Naive thymus-derived CD4-positive, alpha-beta T cell (primary cell): Measurements from ENCODE around the gene SSBP2. TPM values are rescaled to one million over a fixed set of nuclear protein-coding genes. Genes with fewer than 3 reads are reported as not detected.

Source experiments
- ATAC-seq: fragments of 150-1000 bp; cut with Tn5 transposase; 2 replicates; pipeline ENCODE4 v1.10.0; 2021; ENCODE audit warnings: mild to moderate bottlenecking, moderate library complexity
- CTCF ChIA-PET: fragments of 350-600 bp; sonication (Branson Sonifier 250); formaldehyde crosslinking; loops from one replicate; lab custom pipeline; 2021; ENCODE audit warnings: antibody characterized with exemption; lab: Charles Lee
- POLR2A ChIA-PET: fragments of 350-600 bp; sonication (Branson Sonifier 250); formaldehyde crosslinking; loops from one replicate; lab custom pipeline; 2021; ENCODE audit warnings: antibody characterized with exemption, inconsistent platforms; lab: Charles Lee
- DNase-seq, 9 donors: peaks; one replicate each; pipeline versions ENCODE4 v3.0.0 to v3.0.0-alpha.2; 2020 to 2022; ENCODE audit warnings: mixed read lengths in 1 of 9
- H3K27ac ChIP-seq: one replicate; pipeline ENCODE4 v1.7.0; 2013; ENCODE audit warnings: mild to moderate bottlenecking, low read depth, low read length, moderate library complexity
- H3K27me3 ChIP-seq, 2 donors: one replicate each; pipeline ENCODE4 v1.7.0; 2013; ENCODE audit warnings: low read length in 2 of 2, mild to moderate bottlenecking in 2 of 2, moderate library complexity in 2 of 2; ENCODE audit not compliant: control insufficient read depth in 2 of 2, insufficient read depth in 2 of 2
- H3K36me3 ChIP-seq, 3 experiments: 1 replicate in 2 of 3; 2 replicates in 1 of 3; pipeline ENCODE4 v1.7.0; 2013; ENCODE audit warnings: low read length in 3 of 3, mild to moderate bottlenecking in 3 of 3, moderate library complexity in 1 of 3; ENCODE audit not compliant: insufficient read depth in 3 of 3, control insufficient read depth in 2 of 3
- H3K4me1 ChIP-seq, 2 donors: one replicate each; pipeline ENCODE4 v1.7.0; 2013; ENCODE audit warnings: low read length in 2 of 2, mild to moderate bottlenecking in 2 of 2, moderate library complexity in 1 of 2; ENCODE audit not compliant: control insufficient read depth in 2 of 2, insufficient read depth in 2 of 2
- H3K4me3 ChIP-seq: 2 replicates; pipeline ENCODE4 v1.7.0; 2013; ENCODE audit warnings: mild to moderate bottlenecking, low read length
- H3K9me3 ChIP-seq, 3 experiments: 1 replicate in 2 of 3; 2 replicates in 1 of 3; pipeline ENCODE4 v1.7.0; 2013; ENCODE audit warnings: low read length in 3 of 3; ENCODE audit not compliant: control insufficient read depth in 2 of 3
- H3K27ac Mint-ChIP-seq, 9 donors: one replicate each; pipeline ENCODE4 v1.8.0; 2020 to 2022; ENCODE audit warnings: mixed read lengths in 9 of 9, mild to moderate bottlenecking in 8 of 9, moderate library complexity in 5 of 9, inconsistent platforms in 2 of 9
- H3K27me3 Mint-ChIP-seq, 5 donors: one replicate each; pipeline ENCODE4 v1.8.0; 2021 to 2022; ENCODE audit warnings: mixed read lengths in 5 of 5, mild to moderate bottlenecking in 1 of 5
- H3K36me3 Mint-ChIP-seq, 5 donors: one replicate each; pipeline ENCODE4 v1.8.0; 2020 to 2022; ENCODE audit warnings: mixed read lengths in 5 of 5, mild to moderate bottlenecking in 3 of 5, inconsistent platforms in 1 of 5
- H3K4me1 Mint-ChIP-seq, 7 donors: one replicate each; pipeline ENCODE4 v1.8.0; 2020 to 2022; ENCODE audit warnings: mixed read lengths in 7 of 7, mild to moderate bottlenecking in 3 of 7, inconsistent platforms in 1 of 7
- H3K4me3 Mint-ChIP-seq, 10 donors: one replicate each; pipeline ENCODE4 v1.8.0; 2020 to 2022; ENCODE audit warnings: mild to moderate bottlenecking in 10 of 10, mixed read lengths in 10 of 10, moderate library complexity in 6 of 10, inconsistent platforms in 2 of 10
- H3K9me3 Mint-ChIP-seq, 11 donors: one replicate each; pipeline ENCODE4 v1.8.0; 2020 to 2022; ENCODE audit warnings: mixed read lengths in 11 of 11, mild to moderate bottlenecking in 4 of 11, inconsistent platforms in 1 of 11, moderate library complexity in 1 of 11
- intact Hi-C, 2 donors: fragments of 100-400 bp; cut with micrococcal nuclease; formaldehyde crosslinking; loops; one replicate each; pipeline ENCODE4 v1.15.1; 2023
- polyA plus RNA-seq, 2 donors: library from polyadenylated mRNA; unstranded; fragments of 300-500 nt; fragmentation: Illumina TruSeq; gene quantifications; one replicate each; pipeline ENCODE4 v1.2.3, GENCODE V29; 2021
- total RNA-seq, 6 experiments: library from RNA in 5 of 6; stranded (reverse) in 5 of 6; gene quantifications; 1 replicate in 5 of 6; 2 replicates in 1 of 6; pipeline ENCODE4 v1.2.3 and lab custom pipeline; 2021 to 2026

The SSBP2 gene
- total and polyA plus RNA-seq, 7 experiments from 2014 or later = 36.7 to 99.8 (median 70.7) TPM

GRCh38 chr5:81435023-81435422 is 315.9 kb downstream of the SSBP2 start:
- Mint-ChIP-seq H3K27ac (no peak overlapping the region), H3K4me1 (peaks cover 0 to 4% (median 0%) of the 10 kb centered on the region in 7 donors)

GRCh38 chr5:81429985-81430384 is 320.9 kb downstream of the SSBP2 start:
- H3K4me1 Mint-ChIP-seq = peaks cover 7 to 24% (median 12%) of the 10 kb centered on the region in 7 donors
- no peak for ATAC-seq
- H3K9me3 Mint-ChIP-seq = no peaks in the 10 kb centered on the region
- Histone ChIP-seq H3K27ac (no peak overlapping the region), H3K36me3 (peaks cover 0 to 5% (median 0%) of the 10 kb centered on the region in 3 experiments), H3K4me1 (peaks cover 0 to 6% of the 10 kb centered on the region in 2 donors), H3K9me3 (no peaks in the 10 kb centered on the region), H3K27me3 (no peaks in the 10 kb centered on the region), H3K4me3 (no peak overlapping the region)
- H3K4me3 Mint-ChIP-seq = no peak overlapping the region
- peaks cover 0 to 10% (median 0%) of the 10 kb centered on the region in 5 donors for H3K36me3 Mint-ChIP-seq
- ChIA-PET CTCF (interaction anchor here (0.6 to 1.7 kb wide), 2 partner anchors 546 to 796 kb away, joined by 3 to 5 read pairs; no protein-coding TSS in a partner anchor), POLR2A (no interaction called here)
- intact Hi-C loops = loop anchor here (5.0 kb wide), 3 partner anchors 77 to 542 kb away; partner anchors contain the start of gene ATG10 (in 2 of the 2)
- no peak overlapping the region for H3K27ac Mint-ChIP-seq
- DNase-seq = no peak
- H3K27me3 Mint-ChIP-seq = no peaks in the 10 kb centered on the region

More at GRCh38 chr5:81435023-81435422, 315.9 kb downstream of the SSBP2 start:
- no peaks in the 10 kb centered on the region for H3K27me3 Mint-ChIP-seq
- no peak overlapping the region for H3K4me3 Mint-ChIP-seq
- no peak overlapping the region for H3K27ac ChIP-seq
- intact Hi-C loops = no loop called here
- H3K36me3 ChIP-seq = peaks cover 0 to 5% (median 0%) of the 10 kb centered on the region in 3 experiments
- H3K4me3 ChIP-seq = no peak overlapping the region
- H3K27me3 ChIP-seq = no peaks in the 10 kb centered on the region
- ATAC-seq = no peak
- no peak for DNase-seq
- no peaks in the 10 kb centered on the region for H3K9me3 ChIP-seq
- POLR2A ChIA-PET = no interaction called here
- no peaks in the 10 kb centered on the region for H3K4me1 ChIP-seq
- CTCF ChIA-PET = no interaction called here
- peaks cover 0 to 12% (median 8%) of the 10 kb centered on the region in 5 donors for H3K36me3 Mint-ChIP-seq
- H3K9me3 Mint-ChIP-seq = no peaks in the 10 kb centered on the region

- ChIA-PET CTCF (interaction anchor here (1.7 kb wide), 1 partner anchor 797 kb away, joined by 5 read pairs; no protein-coding TSS in a partner anchor), POLR2A (no interaction called here)
- H3K27ac ChIP-seq = no peak overlapping the region
- Mint-ChIP-seq H3K27ac (peak overlapping the region in 3 of 9 donors; percentile 38 to 59 (median 59)), H3K27me3 (no peaks in the 10 kb centered on the region), H3K4me1 (peaks cover 4 to 24% (median 12%) of the 10 kb centered on the region in 7 donors), H3K9me3 (no peaks in the 10 kb centered on the region), H3K4me3 (no peak overlapping the region), H3K36me3 (peaks cover 0 to 5% (median 0%) of the 10 kb centered on the region in 5 donors)
- peaks cover 0 to 6% of the 10 kb centered on the region in 2 donors for H3K4me1 ChIP-seq
- no peak for DNase-seq
- H3K9me3 ChIP-seq = no peaks in the 10 kb centered on the region
- H3K4me3 ChIP-seq = no peak overlapping the region
- peaks cover 0 to 5% (median 0%) of the 10 kb centered on the region in 3 experiments for H3K36me3 ChIP-seq
- intact Hi-C loops = loop anchor here (5.0 kb wide), 3 partner anchors 78 to 543 kb away; partner anchors contain the start of gene ATG10 (in 2 of the 2)
- H3K27me3 ChIP-seq = no peaks in the 10 kb centered on the region
- ATAC-seq = no peak
Measured at GRCh38 chr5:81429363-81429762, 321.5 kb downstream of the SSBP2 start.

GRCh38 chr5:81428861-81429260 is 322.0 kb downstream of the SSBP2 start:
- no peaks in the 10 kb centered on the region for H3K9me3 Mint-ChIP-seq
- ATAC-seq = no peak
- POLR2A ChIA-PET = interaction anchor here (0.8 kb wide), 1 partner anchor 725 kb away, joined by 3 read pairs; no protein-coding TSS in a partner anchor
- H3K4me1 Mint-ChIP-seq = peaks cover 4 to 24% (median 12%) of the 10 kb centered on the region in 7 donors
- DNase-seq = no peak
- H3K4me3 Mint-ChIP-seq = no peak overlapping the region
- no peaks in the 10 kb centered on the region for H3K27me3 Mint-ChIP-seq
- no peaks in the 10 kb centered on the region for H3K9me3 ChIP-seq
- peaks cover 0 to 6% of the 10 kb centered on the region in 2 donors for H3K4me1 ChIP-seq
- H3K27ac Mint-ChIP-seq = peak overlapping the region in 5 of 9 donors; percentile 20 to 59 (median 57)
- H3K27me3 ChIP-seq = no peaks in the 10 kb centered on the region
- CTCF ChIA-PET = interaction anchor here (1.7 kb wide), 1 partner anchor 797 kb away, joined by 5 read pairs; no protein-coding TSS in a partner anchor
- intact Hi-C loops = loop anchor here (5.0 kb wide), 3 partner anchors 78 to 543 kb away; partner anchors contain the start of gene ATG10 (in 2 of the 2)
- peaks cover 0 to 3% (median 0%) of the 10 kb centered on the region in 3 experiments for H3K36me3 ChIP-seq
- H3K36me3 Mint-ChIP-seq = peaks cover 0 to 6% (median under 1%) of the 10 kb centered on the region in 5 donors
- no peak overlapping the region for H3K4me3 ChIP-seq
- no peak overlapping the region for H3K27ac ChIP-seq

GRCh38 chr5:81428446-81428845 is 322.5 kb downstream of the SSBP2 start:
- CTCF ChIA-PET = interaction anchor here (1.7 kb wide), 1 partner anchor 798 kb away, joined by 5 read pairs; no protein-coding TSS in a partner anchor
- no peaks in the 10 kb centered on the region for H3K27me3 ChIP-seq
- no peak overlapping the region for H3K27ac ChIP-seq
- Mint-ChIP-seq H3K4me3 (no peak overlapping the region), H3K27ac (peak overlapping the region in 7 of 9 donors; percentile 20 to 62 (median 57)), H3K27me3 (no peaks in the 10 kb centered on the region), H3K9me3 (no peaks in the 10 kb centered on the region), H3K36me3 (peaks cover 0 to 8% (median 3%) of the 10 kb centered on the region in 5 donors), H3K4me1 (peaks cover 4 to 24% (median 12%) of the 10 kb centered on the region in 7 donors)
- DNase-seq = no peak
- intact Hi-C loops = loop anchor here (5.0 kb wide), 3 partner anchors 79 to 544 kb away; partner anchors contain the start of gene ATG10 (in 2 of the 2)
- H3K36me3 ChIP-seq = no peaks in the 10 kb centered on the region
- no peak for ATAC-seq
- peaks cover 0 to 6% of the 10 kb centered on the region in 2 donors for H3K4me1 ChIP-seq
- no peaks in the 10 kb centered on the region for H3K9me3 ChIP-seq
- POLR2A ChIA-PET = interaction anchor here (0.8 kb wide), 1 partner anchor 725 kb away, joined by 3 read pairs; no protein-coding TSS in a partner anchor
- H3K4me3 ChIP-seq = no peak overlapping the region

GRCh38 chr5:81427566-81427965 is 323.3 kb downstream of the SSBP2 start:
- intact Hi-C loops = loop anchor here (5.0 kb wide), 3 partner anchors 80 to 545 kb away; partner anchors contain the start of gene ATG10 (in 2 of the 2)
- peaks cover 4 to 24% (median 12%) of the 10 kb centered on the region in 7 donors for H3K4me1 Mint-ChIP-seq
- no peak overlapping the region for H3K27ac ChIP-seq
- peak overlapping the region in 4 of 9 donors; percentile 9 to 36 (median 20) for H3K27ac Mint-ChIP-seq
- H3K9me3 Mint-ChIP-seq = no peaks in the 10 kb centered on the region
- no peaks in the 10 kb centered on the region for H3K36me3 ChIP-seq
- no peaks in the 10 kb centered on the region for H3K27me3 ChIP-seq
- ATAC-seq (no peak), DNase-seq (no peak)
- H3K9me3 ChIP-seq = no peaks in the 10 kb centered on the region
- no peak overlapping the region for H3K4me3 Mint-ChIP-seq
- ChIA-PET POLR2A (no interaction called here), CTCF (interaction anchor here (0.6 to 3.8 kb wide), 3 partner anchors 352 to 740 kb away, joined by 3 to 30 read pairs (median 3); no protein-coding TSS in a partner anchor)
- peaks cover 0 to 6% of the 10 kb centered on the region in 2 donors for H3K4me1 ChIP-seq
- H3K4me3 ChIP-seq = no peak overlapping the region
- no peaks in the 10 kb centered on the region for H3K27me3 Mint-ChIP-seq
- peaks cover 0 to 10% (median 3%) of the 10 kb centered on the region in 5 donors for H3K36me3 Mint-ChIP-seq
